Stomach (tissue), 9 donors: ENCODE results near the gene F12. TPM values are rescaled to one million over a fixed set of nuclear protein-coding genes. Genes with fewer than 3 reads are reported as not detected.
A peak's percentile ranks its signal among the peaks of the same experiment; 100 is the strongest.

ENCODE experiments used
- DNase-seq, 2 donors: peaks; one replicate each; pipeline versions ENCODE4 v3.0.0 to v3.0.0-alpha.2; 2013 to 2019
- H3K27ac ChIP-seq, 5 donors: fragments of 200-600 bp in 4 of 5; sonication (generic) in 4 of 5; one replicate each; pipeline ENCODE4 v1.5.1; 2013 to 2019; ENCODE audit warnings: mild to moderate bottlenecking in 1 of 5, moderate library complexity in 1 of 5
- H3K27me3 ChIP-seq, 3 donors: fragments of 200-600 bp; sonication (generic); one replicate each; pipeline ENCODE4 v1.5.1; 2017 to 2019; ENCODE audit warnings: mixed run types in 1 of 3
- H3K36me3 ChIP-seq, 4 donors: fragments of 200-600 bp; sonication (generic); 1 replicate in 3 of 4; 2 replicates in 1 of 4; pipeline ENCODE4 v1.5.1; 2016 to 2019
- H3K4me1 ChIP-seq, 4 donors: fragments of 200-600 bp; sonication (generic); one replicate each; pipeline ENCODE4 v1.5.1; 2016 to 2019
- H3K4me3 ChIP-seq, 4 donors: fragments of 200-600 bp; sonication (generic) in 3 of 4; one replicate each; pipeline ENCODE4 v1.5.1; 2016 to 2019; ENCODE audit warnings: mild to moderate bottlenecking in 1 of 4
- H3K9me3 ChIP-seq, 4 donors: fragments of 200-600 bp; sonication (generic); one replicate each; pipeline ENCODE4 v1.5.1; 2016 to 2019
- EP300 ChIP-seq: sonication (generic); formaldehyde crosslinking; IDR thresholded peaks from one replicate; pipeline ENCODE4 v1.6.1; 2017; ENCODE audit warnings: antibody characterized with exemption
- POLR2A ChIP-seq, 4 donors: fragments of 450-650 bp; IDR thresholded peaks; one replicate each; pipeline ENCODE4 v1.6.1; 2016; ENCODE audit warnings: antibody characterized with exemption in 4 of 4, control low read depth in 2 of 4, mild to moderate bottlenecking in 1 of 4, moderate library complexity in 1 of 4
- POLR2AphosphoS5 ChIP-seq, 3 donors: sonication (generic); formaldehyde crosslinking; IDR thresholded peaks; one replicate each; pipeline ENCODE4 v1.6.1; 2016; ENCODE audit warnings: antibody characterized with exemption in 3 of 3
- WGBS, 5 donors: extraction: QIAGEN DNeasy Blood & Tissue Kit in 3 of 5; methylation state at CpG; one replicate each; pipeline versions ENCODE4 v1.1.5 to v1.1.7; 2013 to 2018; 5-methylcytosine and 5-hydroxymethylcytosine counted together
- intact Hi-C: fragments of 100-400 bp; cut with DNase I; formaldehyde crosslinking; loops from one replicate; pipeline ENCODE4 v1.15.1; 2023; ENCODE audit warnings: low total_unique reads
- polyA plus RNA-seq, 3 donors: library from polyadenylated mRNA; stranded (reverse); fragments of 200-250 nt; gene quantifications; one replicate each; pipeline ENCODE4 v1.2.3, GENCODE V29; 2013
- total RNA-seq, 5 donors: library from RNA; depleted of rRNA; stranded (reverse); fragments of >200 nt; gene quantifications; one replicate each; pipeline versions ENCODE4 v1.1.0 to v1.2.3, GENCODE V29; 2014 to 2016
- TF ChIP-seq, protein P1 (sequence below), 7 experiments: fragments of 450-650 bp in 4 of 7; fragments of 200-600 bp in 3 of 7; sonication (generic) in 3 of 7; IDR thresholded peaks; one replicate each; pipeline ENCODE4 v1.5.1; 2016 to 2019; ENCODE audit warnings: antibody characterized with exemption in 7 of 7, control low read depth in 2 of 7, mild to moderate bottlenecking in 1 of 7
- donor health status: healthy with polysubstance abuse.
- donor health status: Bipolar disorder and iron deficiency.
- donor health status: healthy.

The F12 gene
- total and polyA plus RNA-seq, 8 donors: 0.50 to 68.3 (median 33.0) TPM; not detected in 4

DNA sequence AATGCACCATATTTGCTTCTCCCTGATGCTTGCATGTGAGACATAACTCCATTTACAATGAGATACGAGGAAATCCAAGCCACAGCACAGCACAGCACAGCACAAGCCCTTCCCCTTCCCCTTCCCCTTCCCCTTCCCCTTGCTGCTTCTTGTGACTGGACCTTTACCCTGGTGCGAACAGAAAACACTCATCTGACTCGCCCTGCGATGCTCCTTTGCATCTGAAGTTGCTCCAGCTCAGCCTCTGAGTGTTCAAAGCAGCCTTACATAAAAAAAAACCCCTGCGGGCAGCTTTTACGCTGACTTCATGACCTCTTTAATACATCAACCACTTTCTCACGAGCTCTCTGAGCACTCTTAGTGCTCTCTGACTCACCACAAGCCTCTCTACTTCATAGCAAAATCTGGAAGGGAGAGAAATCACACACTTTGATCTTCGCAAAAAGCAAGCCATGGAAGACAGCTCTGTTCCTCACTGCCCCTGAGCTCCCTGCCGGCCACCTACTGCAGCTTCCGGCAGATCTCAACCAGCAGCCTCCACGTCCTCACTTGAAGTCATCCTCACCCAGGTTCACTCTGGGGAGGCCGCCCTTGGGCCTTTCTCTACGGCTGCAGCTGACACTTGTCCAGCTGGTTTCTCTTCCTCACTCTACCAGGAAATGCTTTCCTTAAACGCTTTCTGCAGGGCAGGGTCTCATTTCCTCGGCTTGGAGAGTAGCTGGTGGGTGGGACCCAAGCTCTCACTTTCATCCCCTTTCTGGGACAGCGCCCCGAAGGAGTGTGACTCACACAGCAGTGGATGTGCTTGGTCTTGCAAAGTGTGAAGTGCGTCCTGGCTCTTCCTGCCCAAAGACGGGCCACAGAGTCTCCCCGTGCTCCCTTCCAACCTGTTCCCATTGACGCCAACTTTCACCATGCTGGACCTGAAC lies 19.9 kb downstream of the F12 start:
- Histone ChIP-seq H3K27ac (peak overlapping the region; percentile 5 to 33 (median 26)), H3K36me3 (no peaks in the 10 kb centered on the region), H3K4me3 (no peak overlapping the region), H3K9me3 (no peaks in the 10 kb centered on the region), H3K4me1 (peaks cover 0 to 20% (median 15%) of the 10 kb centered on the region in 4 donors), H3K27me3 (peaks cover 0 to 32% (median 3%) of the 10 kb centered on the region in 3 donors)
- intact Hi-C loops: loop anchor here (5.0 kb wide), 1 partner anchor 113 kb away; no protein-coding TSS in a partner anchor
- TF ChIP-seq EP300: no peak
- no peak for TF ChIP-seq POLR2AphosphoS5 (IDR thresholded peaks at IDR 0.05)
- TF ChIP-seq POLR2A (IDR thresholded peaks at IDR 0.05): no peak
- TF ChIP-seq, protein P1, sequence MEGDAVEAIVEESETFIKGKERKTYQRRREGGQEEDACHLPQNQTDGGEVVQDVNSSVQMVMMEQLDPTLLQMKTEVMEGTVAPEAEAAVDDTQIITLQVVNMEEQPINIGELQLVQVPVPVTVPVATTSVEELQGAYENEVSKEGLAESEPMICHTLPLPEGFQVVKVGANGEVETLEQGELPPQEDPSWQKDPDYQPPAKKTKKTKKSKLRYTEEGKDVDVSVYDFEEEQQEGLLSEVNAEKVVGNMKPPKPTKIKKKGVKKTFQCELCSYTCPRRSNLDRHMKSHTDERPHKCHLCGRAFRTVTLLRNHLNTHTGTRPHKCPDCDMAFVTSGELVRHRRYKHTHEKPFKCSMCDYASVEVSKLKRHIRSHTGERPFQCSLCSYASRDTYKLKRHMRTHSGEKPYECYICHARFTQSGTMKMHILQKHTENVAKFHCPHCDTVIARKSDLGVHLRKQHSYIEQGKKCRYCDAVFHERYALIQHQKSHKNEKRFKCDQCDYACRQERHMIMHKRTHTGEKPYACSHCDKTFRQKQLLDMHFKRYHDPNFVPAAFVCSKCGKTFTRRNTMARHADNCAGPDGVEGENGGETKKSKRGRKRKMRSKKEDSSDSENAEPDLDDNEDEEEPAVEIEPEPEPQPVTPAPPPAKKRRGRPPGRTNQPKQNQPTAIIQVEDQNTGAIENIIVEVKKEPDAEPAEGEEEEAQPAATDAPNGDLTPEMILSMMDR (IDR thresholded peaks at IDR 0.05): no peak
- WGBS, 5 donors: 27 to 48% (median 38%) methylated on average over 20 to 21 of the region's 21 CpGs
- peak in 1 of 2 donors; percentile 73 for DNase-seq

DNA sequence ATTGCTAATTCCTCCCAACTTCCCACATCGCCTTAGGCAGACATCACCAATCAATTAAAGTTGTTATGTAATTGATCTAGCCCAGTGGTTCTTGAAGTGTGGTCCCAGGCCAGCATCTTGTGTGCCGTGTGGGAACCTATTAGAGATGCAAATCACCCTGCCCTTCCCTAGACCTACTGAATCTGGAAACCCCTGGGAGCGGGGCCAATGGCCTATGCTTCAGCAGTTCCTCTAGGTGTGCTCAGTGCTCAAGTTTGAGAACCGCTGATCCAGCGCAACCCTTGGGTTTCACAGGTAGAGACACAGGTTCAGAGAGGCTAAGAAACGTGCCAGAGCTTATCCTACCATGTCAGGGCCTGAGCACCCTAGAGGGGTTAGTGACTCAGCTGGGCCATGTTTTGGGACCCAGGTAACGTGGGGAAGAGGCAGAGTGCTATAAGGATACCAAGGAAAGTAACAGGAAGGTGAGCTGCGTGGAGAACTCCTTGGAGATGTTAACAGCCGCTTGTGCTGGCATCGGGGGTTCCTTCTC lies 20.8 kb downstream of the F12 start:
- no peak overlapping the region for H3K4me3 ChIP-seq
- peaks cover 0 to 36% (median 3%) of the 10 kb centered on the region in 3 donors for H3K27me3 ChIP-seq
- TF ChIP-seq POLR2AphosphoS5 (IDR thresholded peaks at IDR 0.05): no peak
- TF ChIP-seq, protein P1 (IDR thresholded peaks at IDR 0.05): no peak
- TF ChIP-seq POLR2A (IDR thresholded peaks at IDR 0.05): no peak
- no peak for TF ChIP-seq EP300
- H3K36me3 ChIP-seq: no peaks in the 10 kb centered on the region
- no peak for DNase-seq
- peak overlapping the region in 1 of 5 donors; percentile 27 for H3K27ac ChIP-seq
- WGBS, 5 donors: 81 to 92% (median 88%) methylated on average over 10 of the region's 10 CpGs
- H3K9me3 ChIP-seq: no peaks in the 10 kb centered on the region
- intact Hi-C loops: no loop called here
- H3K4me1 ChIP-seq: peaks cover 0 to 20% (median 15%) of the 10 kb centered on the region in 4 donors

DNA sequence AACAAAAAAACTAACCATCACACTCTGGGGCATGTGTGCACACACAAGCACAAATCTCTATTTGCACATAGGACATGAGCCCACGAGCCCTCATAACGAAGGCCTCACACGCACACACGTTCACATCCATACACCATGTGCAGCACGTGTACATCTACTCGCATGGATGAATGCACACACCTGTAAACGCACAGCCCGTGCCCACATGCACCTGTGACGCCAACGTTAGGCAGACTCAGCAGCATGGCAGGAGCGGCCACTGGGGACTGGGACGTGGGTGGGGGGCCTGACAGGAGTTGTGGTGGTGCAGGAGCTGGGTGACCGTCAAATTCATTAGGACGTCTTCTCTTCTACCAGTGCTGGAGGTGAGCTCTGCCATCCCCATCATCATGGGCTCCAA lies 22.0 kb downstream of the F12 start:
- Histone ChIP-seq H3K27me3 (peaks cover 0 to 37% (median 3%) of the 10 kb centered on the region in 3 donors), H3K36me3 (no peaks in the 10 kb centered on the region), H3K4me3 (no peak overlapping the region), H3K4me1 (peaks cover 0 to 25% (median 20%) of the 10 kb centered on the region in 4 donors), H3K9me3 (no peaks in the 10 kb centered on the region), H3K27ac (no peak overlapping the region)
- DNase-seq: no peak
- intact Hi-C loops: no loop called here
- no peak for TF ChIP-seq POLR2AphosphoS5 (IDR thresholded peaks at IDR 0.05)
- no peak for TF ChIP-seq POLR2A (IDR thresholded peaks at IDR 0.05)
- no peak for TF ChIP-seq EP300
- TF ChIP-seq, protein P1 (IDR thresholded peaks at IDR 0.05): no peak
- 78 to 89% (median 84%) methylated on average over 14 of the region's 14 CpGs for WGBS, 5 donors

DNA sequence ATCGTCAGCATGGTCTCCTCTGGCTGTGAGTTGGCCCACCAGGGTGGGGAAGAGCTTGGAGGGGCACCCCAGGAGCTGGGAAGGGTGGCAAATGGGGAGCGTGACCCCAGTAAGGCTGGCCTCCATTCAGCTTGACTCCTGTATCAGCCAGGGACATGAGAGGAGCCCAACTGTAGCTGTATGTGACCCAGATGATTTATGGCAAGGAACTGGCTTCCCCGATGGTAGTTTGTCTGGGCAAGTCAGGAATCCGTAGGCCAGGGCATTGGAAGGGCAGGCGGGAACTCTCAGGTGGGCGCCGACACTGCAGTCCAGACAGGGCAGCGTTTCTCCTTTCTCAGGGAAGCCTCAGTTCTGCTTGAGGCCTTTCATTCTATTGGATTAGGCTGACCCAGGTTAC lies 22.8 kb downstream of the F12 start:
- peaks cover 0 to 28% (median 23%) of the 10 kb centered on the region in 4 donors for H3K4me1 ChIP-seq
- 82 to 87% (median 84%) methylated on average over 8 of the region's 8 CpGs for WGBS, 5 donors
- TF ChIP-seq POLR2A (IDR thresholded peaks at IDR 0.05): no peak
- TF ChIP-seq EP300: no peak
- TF ChIP-seq, protein P1 (IDR thresholded peaks at IDR 0.05): no peak
- TF ChIP-seq POLR2AphosphoS5 (IDR thresholded peaks at IDR 0.05): no peak

More for the DNA sequence above, 22.8 kb downstream of the F12 start:
- intact Hi-C loops: no loop called here
- Histone ChIP-seq H3K36me3 (no peaks in the 10 kb centered on the region), H3K27ac (no peak overlapping the region), H3K27me3 (peaks cover 0 to 37% (median 3%) of the 10 kb centered on the region in 3 donors), H3K9me3 (no peaks in the 10 kb centered on the region), H3K4me3 (no peak overlapping the region)
- no peak for DNase-seq
